Measurements from ENCODE around the gene SYT1.

SYT1 gene

DNA sequence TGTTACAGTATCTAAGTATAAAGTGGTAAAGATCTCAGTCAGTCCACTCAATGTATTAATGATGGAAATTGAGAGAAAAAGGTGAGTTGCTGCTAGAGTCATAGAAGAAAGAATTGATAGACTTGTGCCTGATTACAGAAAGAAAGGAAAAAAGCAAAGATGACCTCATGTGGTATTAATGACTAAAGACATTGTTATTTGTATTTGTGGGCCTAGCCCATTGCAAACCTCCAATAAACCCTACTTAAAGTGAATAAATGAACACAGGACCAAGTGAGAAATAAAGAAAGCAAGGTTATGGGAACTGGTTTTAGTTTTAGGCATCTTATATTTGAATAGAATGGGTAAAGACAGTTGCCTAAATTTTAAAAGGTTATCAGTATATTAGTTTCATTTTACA, 105.5 kb downstream of the SYT1 start:
- Histone ChIP-seq H3K4me3 (ENCODE audit: low read depth, low read length) (no peak overlapping the region), H3K27me3 (ENCODE audit: control insufficient read depth, insufficient read depth, low read length) (no peaks in the 10 kb centered on the region), H3K9ac (no peak overlapping the region), H3K79me2 (no peaks in the 10 kb centered on the region), H3K4me1 (no peaks in the 10 kb centered on the region), H3K4me2 (ENCODE audit: low read length) (no peak overlapping the region), H3K27ac (no peak overlapping the region), H3K9me3 (ENCODE audit: control insufficient read depth, low read length) (no peaks in the 10 kb centered on the region), H2AFZ (no peak overlapping the region), H3K36me3 (ENCODE audit: control insufficient read depth, insufficient read depth, low read length) (no peaks in the 10 kb centered on the region)
- TF ChIP-seq, protein P1, sequence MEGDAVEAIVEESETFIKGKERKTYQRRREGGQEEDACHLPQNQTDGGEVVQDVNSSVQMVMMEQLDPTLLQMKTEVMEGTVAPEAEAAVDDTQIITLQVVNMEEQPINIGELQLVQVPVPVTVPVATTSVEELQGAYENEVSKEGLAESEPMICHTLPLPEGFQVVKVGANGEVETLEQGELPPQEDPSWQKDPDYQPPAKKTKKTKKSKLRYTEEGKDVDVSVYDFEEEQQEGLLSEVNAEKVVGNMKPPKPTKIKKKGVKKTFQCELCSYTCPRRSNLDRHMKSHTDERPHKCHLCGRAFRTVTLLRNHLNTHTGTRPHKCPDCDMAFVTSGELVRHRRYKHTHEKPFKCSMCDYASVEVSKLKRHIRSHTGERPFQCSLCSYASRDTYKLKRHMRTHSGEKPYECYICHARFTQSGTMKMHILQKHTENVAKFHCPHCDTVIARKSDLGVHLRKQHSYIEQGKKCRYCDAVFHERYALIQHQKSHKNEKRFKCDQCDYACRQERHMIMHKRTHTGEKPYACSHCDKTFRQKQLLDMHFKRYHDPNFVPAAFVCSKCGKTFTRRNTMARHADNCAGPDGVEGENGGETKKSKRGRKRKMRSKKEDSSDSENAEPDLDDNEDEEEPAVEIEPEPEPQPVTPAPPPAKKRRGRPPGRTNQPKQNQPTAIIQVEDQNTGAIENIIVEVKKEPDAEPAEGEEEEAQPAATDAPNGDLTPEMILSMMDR (IDR thresholded peaks at IDR 0.05), result no peak

DNA sequence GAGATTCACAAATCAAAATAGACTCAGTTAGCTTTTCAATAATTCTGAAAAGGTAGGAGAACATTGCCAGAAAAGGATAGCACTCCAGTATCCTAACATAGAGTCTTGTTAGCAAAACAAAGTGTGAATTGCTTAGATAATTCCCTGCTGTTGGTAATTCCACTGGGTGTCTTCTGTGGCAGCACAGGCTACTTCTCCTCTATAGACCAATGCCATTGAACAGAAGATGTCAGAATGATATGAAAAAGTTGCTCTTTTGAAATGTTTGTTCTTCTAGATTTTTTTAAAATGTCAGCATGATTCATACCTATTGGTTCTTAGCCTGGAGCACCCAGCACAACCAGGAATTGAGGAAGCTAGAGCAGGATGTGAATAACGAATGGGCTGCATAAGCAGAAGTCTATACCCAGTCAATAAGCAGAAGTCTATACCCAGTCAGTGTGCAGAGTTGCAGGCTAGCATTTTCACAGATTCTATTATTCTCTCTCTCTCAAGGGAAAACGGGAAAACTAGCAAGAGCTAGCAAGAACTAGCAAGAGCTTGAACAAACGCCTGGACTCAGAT, 112.8 kb downstream of the SYT1 start:
- no peaks in the 10 kb centered on the region for H3K27me3 ChIP-seq (ENCODE audit: control insufficient read depth, insufficient read depth, low read length)
- H3K4me1 ChIP-seq, result no peaks in the 10 kb centered on the region
- TF ChIP-seq, protein P1 (IDR thresholded peaks at IDR 0.05), result no peak
- no peaks in the 10 kb centered on the region for H3K9me3 ChIP-seq (ENCODE audit: control insufficient read depth, low read length)
- H3K9ac ChIP-seq, result no peak overlapping the region
- H2AFZ ChIP-seq, result no peak overlapping the region
- no peak overlapping the region for H3K4me3 ChIP-seq (ENCODE audit: low read depth, low read length)
- H3K79me2 ChIP-seq, result no peaks in the 10 kb centered on the region
- H3K4me2 ChIP-seq (ENCODE audit: low read length), result no peak overlapping the region
- no peaks in the 10 kb centered on the region for H3K36me3 ChIP-seq (ENCODE audit: control insufficient read depth, insufficient read depth, low read length)
- H3K27ac ChIP-seq, result no peak overlapping the region

DNA sequence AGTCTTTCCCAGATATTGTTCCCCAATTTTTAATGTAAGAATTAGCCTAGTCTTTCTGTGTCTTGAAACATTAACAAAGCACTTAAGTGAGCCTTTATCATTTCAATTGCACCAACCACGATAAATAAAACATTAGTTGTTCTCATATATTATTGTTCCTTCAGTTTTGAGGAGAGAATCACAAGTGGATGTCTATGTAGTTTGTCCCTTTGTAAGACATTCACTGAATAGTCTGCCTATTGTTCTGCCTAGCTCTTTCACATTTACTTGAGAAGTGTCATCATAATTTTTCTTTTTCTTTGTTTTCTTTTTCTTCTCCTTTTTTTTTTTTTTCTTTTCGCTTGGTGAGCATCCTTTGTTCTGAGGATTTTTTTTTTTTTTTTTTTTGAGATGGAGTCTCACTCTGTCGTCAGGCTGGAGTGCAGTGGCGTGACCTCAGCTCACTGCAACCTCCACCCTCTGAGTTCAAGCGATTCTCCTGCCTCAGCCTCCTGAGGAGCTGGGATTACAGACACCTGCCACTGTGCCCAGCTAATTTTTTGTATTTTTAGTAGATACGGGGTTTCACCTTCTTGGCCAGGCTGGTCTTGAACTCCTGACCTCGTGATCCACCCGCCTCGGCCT, 129.7 kb downstream of the SYT1 start:
- H3K4me1 ChIP-seq, result no peaks in the 10 kb centered on the region
- H3K9ac ChIP-seq, result no peak overlapping the region
- H3K4me3 ChIP-seq (ENCODE audit: low read depth, low read length), result no peak overlapping the region
- no peak overlapping the region for H3K27ac ChIP-seq
- H3K9me3 ChIP-seq (ENCODE audit: control insufficient read depth, low read length), result no peaks in the 10 kb centered on the region
- H2AFZ ChIP-seq, result no peak overlapping the region
- H3K36me3 ChIP-seq (ENCODE audit: control insufficient read depth, insufficient read depth, low read length), result no peaks in the 10 kb centered on the region
- H3K4me2 ChIP-seq (ENCODE audit: low read length), result no peak overlapping the region
- TF ChIP-seq, protein P1 (IDR thresholded peaks at IDR 0.05), result no peak
- H3K79me2 ChIP-seq, result no peaks in the 10 kb centered on the region
- no peaks in the 10 kb centered on the region for H3K27me3 ChIP-seq (ENCODE audit: control insufficient read depth, insufficient read depth, low read length)

DNA sequence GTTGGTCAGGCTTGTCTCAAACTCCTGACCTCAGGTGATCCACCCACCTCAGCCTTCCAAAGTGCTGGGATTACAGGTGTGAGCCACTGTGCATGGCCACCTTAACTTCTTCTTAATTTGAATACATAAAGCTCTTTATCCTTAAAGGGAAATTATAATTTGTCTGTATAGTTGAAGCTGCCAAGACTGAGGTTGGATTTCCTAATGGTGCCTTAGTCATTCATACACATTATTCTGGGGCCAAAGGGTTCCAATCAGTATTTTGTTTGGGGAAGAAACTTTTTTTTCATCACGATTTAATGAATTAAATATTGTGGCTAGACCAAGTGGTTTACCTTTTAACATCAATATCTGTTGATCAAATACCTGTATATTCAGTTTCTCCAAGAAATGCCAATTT, 135.9 kb downstream of the SYT1 start:
- H2AFZ ChIP-seq, result no peak overlapping the region
- H3K9ac ChIP-seq, result no peak overlapping the region
- H3K4me3 ChIP-seq (ENCODE audit: low read depth, low read length), result no peak overlapping the region
- TF ChIP-seq, protein P1 (IDR thresholded peaks at IDR 0.05), result no peak
- H3K79me2 ChIP-seq, result no peaks in the 10 kb centered on the region
- no peak overlapping the region for H3K27ac ChIP-seq
- no peaks in the 10 kb centered on the region for H3K27me3 ChIP-seq (ENCODE audit: control insufficient read depth, insufficient read depth, low read length)
- H3K4me1 ChIP-seq, result no peaks in the 10 kb centered on the region
- no peaks in the 10 kb centered on the region for H3K36me3 ChIP-seq (ENCODE audit: control insufficient read depth, insufficient read depth, low read length)
- H3K9me3 ChIP-seq (ENCODE audit: control insufficient read depth, low read length), result no peaks in the 10 kb centered on the region
- H3K4me2 ChIP-seq (ENCODE audit: low read length), result no peak overlapping the region

DNA sequence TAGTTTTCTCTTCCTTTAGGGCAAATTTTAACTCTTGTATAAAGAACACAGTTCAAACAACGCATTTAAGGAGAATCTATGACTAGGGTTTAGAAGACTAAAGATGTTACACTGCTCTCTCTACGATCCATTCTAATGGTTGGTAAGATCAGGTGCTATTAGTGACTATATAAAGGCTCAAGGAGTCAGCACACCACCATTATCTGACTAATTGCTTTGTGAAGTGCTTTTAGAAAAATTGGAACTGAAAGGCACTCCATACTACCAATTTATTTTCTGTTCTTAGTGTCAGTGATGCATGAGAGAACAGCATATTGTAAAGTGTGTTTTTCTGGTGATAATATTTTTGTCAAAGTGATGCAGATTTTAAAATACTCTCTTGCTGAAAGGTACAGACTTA, 136.8 kb downstream of the SYT1 start:
- H3K4me3 ChIP-seq (ENCODE audit: low read depth, low read length), result no peak overlapping the region
- TF ChIP-seq, protein P1 (IDR thresholded peaks at IDR 0.05), result no peak
- H3K4me1 ChIP-seq, result no peaks in the 10 kb centered on the region
- no peaks in the 10 kb centered on the region for H3K36me3 ChIP-seq (ENCODE audit: control insufficient read depth, insufficient read depth, low read length)
- no peak overlapping the region for H3K9ac ChIP-seq
- no peak overlapping the region for H2AFZ ChIP-seq
- H3K27ac ChIP-seq, result no peak overlapping the region
- H3K4me2 ChIP-seq (ENCODE audit: low read length), result no peak overlapping the region
- H3K79me2 ChIP-seq, result no peaks in the 10 kb centered on the region
- H3K9me3 ChIP-seq (ENCODE audit: control insufficient read depth, low read length), result no peaks in the 10 kb centered on the region
- no peaks in the 10 kb centered on the region for H3K27me3 ChIP-seq (ENCODE audit: control insufficient read depth, insufficient read depth, low read length)

All from parathyroid adenoma (tissue), 2 donors.